GM12878 (cell line): ENCODE data around the gene ZNF213. TPM values are rescaled to one million over a fixed set of nuclear protein-coding genes. Genes with fewer than 3 reads are reported as not detected.

Experiments
- BCL3 ChIP-seq: IDR thresholded peaks from 2 replicates; pipeline ENCODE4 v1.6.1; 2011; ENCODE audit warnings: borderline replicate concordance, low read depth, mild to moderate bottlenecking, moderate library complexity, low read length; ENCODE audit not compliant: insufficient read depth, poor library complexity, severe bottlenecking
- BRCA1 ChIP-seq: IDR thresholded peaks from 2 replicates; pipeline ENCODE4 v1.6.1; 2011; ENCODE audit warnings: low read depth, low read length, improper control_type of control experiment
- CHD4 ChIP-seq: fragments of 200-600 bp; sonication (generic); IDR thresholded peaks from 2 replicates; pipeline ENCODE4 v1.6.1; 2016; ENCODE audit warnings: mild to moderate bottlenecking
- CREM ChIP-seq: IDR thresholded peaks from 2 replicates; pipeline ENCODE4 v1.6.1; 2014; ENCODE audit warnings: antibody characterized with exemption, low read depth
- DPF2 ChIP-seq: fragments of 450-650 bp; IDR thresholded peaks from 2 replicates; pipeline ENCODE4 v1.6.1; 2017; ENCODE audit warnings: mild to moderate bottlenecking
- HCFC1 ChIP-seq: fragments of 150-350 bp; IDR thresholded peaks from 2 replicates; pipeline ENCODE4 v1.6.1; 2014; ENCODE audit warnings: low read length
- MTA2 ChIP-seq: fragments of 450-650 bp; IDR thresholded peaks from 2 replicates; pipeline ENCODE4 v1.6.1; 2016; ENCODE audit warnings: low read depth, mild to moderate bottlenecking, moderate library complexity
- NBN ChIP-seq: fragments of 450-650 bp; IDR thresholded peaks from 2 replicates; pipeline ENCODE4 v1.6.1; 2016
- NFXL1 ChIP-seq: fragments of 450-650 bp; IDR thresholded peaks from 2 replicates; pipeline ENCODE4 v1.6.1; 2017; ENCODE audit warnings: antibody characterized with exemption, mild to moderate bottlenecking, borderline replicate concordance
- NR2C1 ChIP-seq: fragments of 450-650 bp; IDR thresholded peaks from 2 replicates; pipeline ENCODE4 v1.6.1; 2017; ENCODE audit warnings: antibody characterized with exemption, mild to moderate bottlenecking, moderate library complexity
- RCOR1 ChIP-seq: conservative IDR thresholded peaks from 2 replicates; pipeline ENCODE4 v1.6.1; 2012; ENCODE audit warnings: low read depth, low read length, improper control_type of control experiment
- RELA ChIP-seq: fragments of 450-650 bp; IDR thresholded peaks from 2 replicates; pipeline ENCODE4 v1.8.0; 2014; ENCODE audit warnings: borderline replicate concordance; ENCODE audit not compliant: partially characterized antibody
- SMC3 ChIP-seq: IDR thresholded peaks from 2 replicates; pipeline ENCODE4 v1.6.1; 2011; ENCODE audit warnings: low read length, improper control_type of control experiment, borderline replicate concordance
- YY1 ChIP-seq: IDR thresholded peaks from 2 replicates; pipeline ENCODE4 v1.6.1; 2011; ENCODE audit warnings: low read depth, mild to moderate bottlenecking, low read length
- ZBTB4 ChIP-seq: fragments of 450-650 bp; formaldehyde crosslinking; IDR thresholded peaks from 2 replicates; pipeline ENCODE4 v1.4.0; 2022; ENCODE audit warnings: mild to moderate bottlenecking, moderate library complexity
- ZNF207 ChIP-seq: fragments of 450-650 bp; IDR thresholded peaks from 2 replicates; pipeline ENCODE4 v1.6.1; 2014; ENCODE audit warnings: antibody characterized with exemption, mild to moderate bottlenecking, borderline replicate concordance
- ZNF274 ChIP-seq: IDR thresholded peaks from one replicate; pipeline ENCODE4 v1.8.0; 2011; ENCODE audit not compliant: insufficient read length, insufficient read depth
- ZZZ3 ChIP-seq: IDR thresholded peaks from 2 replicates; pipeline ENCODE4 v1.6.1; 2011; ENCODE audit warnings: low read depth; ENCODE audit not compliant: control insufficient read depth, insufficient read length
- polyA plus RNA-seq, 11 experiments: library from polyadenylated mRNA; depleted of rRNA in 4 of 11; unstranded in 6 of 11; stranded (reverse) in 5 of 11; fragments of >200 nt; fragmentation: Nextera tagmentation in 4 of 11; fragmentation: Illumina TruSeq in 1 of 11; extraction: Ambion mirVana in 4 of 11; extraction: Trizol in 1 of 11; gene quantifications; 1 replicate in 1 of 11; 2 replicates in 10 of 11; pipeline versions ENCODE4 v1.2.1 to v1.2.3, GENCODE V29; 2011 to 2016; ENCODE audit warnings: inconsistent platforms in 2 of 11, missing spikeins in 2 of 11, low read depth in 1 of 11
- total RNA-seq, 4 experiments: library from RNA; depleted of rRNA in 3 of 4; stranded (reverse); fragments of >200 nt in 3 of 4; fragmentation: Illumina TruSeq in 1 of 4; extraction: Trizol in 1 of 4; gene quantifications; 2 replicates each; pipeline versions ENCODE4 v1.2.1 to v1.2.3, GENCODE V29; 2013 to 2021
- TF ChIP-seq, protein P1 (sequence below): fragments of 450-650 bp; IDR thresholded peaks from 2 replicates; pipeline ENCODE4 v1.6.1; 2016; ENCODE audit warnings: mild to moderate bottlenecking
- TF ChIP-seq, protein P2 (sequence below): fragments of 450-650 bp; IDR thresholded peaks from 2 replicates; pipeline ENCODE4 v1.6.1; 2017; ENCODE audit warnings: antibody characterized with exemption, mild to moderate bottlenecking, moderate library complexity

ZNF213 gene
- total and polyA plus RNA-seq, 10 of the 15 experiments (the other 5 are each of a cell fraction or from before 2014, with no cell fraction given) = 0.53 to 9.4 (median 1.1) TPM

- TF ChIP-seq ZBTB4 (no peak), HCFC1 (peak; percentile 68), NFXL1 (no peak), BRCA1 (no peak), NR2C1 (peak; percentile 67), CREM (peak; percentile 78), DPF2 (peak; percentile 52; the same call in 1 of the 2 replicates), MTA2 (no peak), ZZZ3 (no peak), YY1 (peak; percentile 82), RCOR1 (0 out of 2 replicates have a peak, but pooled peaks have one; percentile 52), BCL3 (no peak), ZNF274 (no peak), SMC3 (no peak), RELA (no peak), ZNF207 (0 out of 2 replicates have a peak, but pooled peaks have one; percentile 67), CHD4 (no peak), NBN (peak; percentile 44; the same call in 1 of the 2 replicates)
- TF ChIP-seq, protein P1, sequence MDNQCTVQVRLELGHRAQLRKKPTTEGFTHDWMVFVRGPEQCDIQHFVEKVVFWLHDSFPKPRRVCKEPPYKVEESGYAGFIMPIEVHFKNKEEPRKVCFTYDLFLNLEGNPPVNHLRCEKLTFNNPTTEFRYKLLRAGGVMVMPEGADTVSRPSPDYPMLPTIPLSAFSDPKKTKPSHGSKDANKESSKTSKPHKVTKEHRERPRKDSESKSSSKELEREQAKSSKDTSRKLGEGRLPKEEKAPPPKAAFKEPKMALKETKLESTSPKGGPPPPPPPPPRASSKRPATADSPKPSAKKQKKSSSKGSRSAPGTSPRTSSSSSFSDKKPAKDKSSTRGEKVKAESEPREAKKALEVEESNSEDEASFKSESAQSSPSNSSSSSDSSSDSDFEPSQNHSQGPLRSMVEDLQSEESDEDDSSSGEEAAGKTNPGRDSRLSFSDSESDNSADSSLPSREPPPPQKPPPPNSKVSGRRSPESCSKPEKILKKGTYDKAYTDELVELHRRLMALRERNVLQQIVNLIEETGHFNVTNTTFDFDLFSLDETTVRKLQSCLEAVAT = no peak
- TF ChIP-seq, protein P2, sequence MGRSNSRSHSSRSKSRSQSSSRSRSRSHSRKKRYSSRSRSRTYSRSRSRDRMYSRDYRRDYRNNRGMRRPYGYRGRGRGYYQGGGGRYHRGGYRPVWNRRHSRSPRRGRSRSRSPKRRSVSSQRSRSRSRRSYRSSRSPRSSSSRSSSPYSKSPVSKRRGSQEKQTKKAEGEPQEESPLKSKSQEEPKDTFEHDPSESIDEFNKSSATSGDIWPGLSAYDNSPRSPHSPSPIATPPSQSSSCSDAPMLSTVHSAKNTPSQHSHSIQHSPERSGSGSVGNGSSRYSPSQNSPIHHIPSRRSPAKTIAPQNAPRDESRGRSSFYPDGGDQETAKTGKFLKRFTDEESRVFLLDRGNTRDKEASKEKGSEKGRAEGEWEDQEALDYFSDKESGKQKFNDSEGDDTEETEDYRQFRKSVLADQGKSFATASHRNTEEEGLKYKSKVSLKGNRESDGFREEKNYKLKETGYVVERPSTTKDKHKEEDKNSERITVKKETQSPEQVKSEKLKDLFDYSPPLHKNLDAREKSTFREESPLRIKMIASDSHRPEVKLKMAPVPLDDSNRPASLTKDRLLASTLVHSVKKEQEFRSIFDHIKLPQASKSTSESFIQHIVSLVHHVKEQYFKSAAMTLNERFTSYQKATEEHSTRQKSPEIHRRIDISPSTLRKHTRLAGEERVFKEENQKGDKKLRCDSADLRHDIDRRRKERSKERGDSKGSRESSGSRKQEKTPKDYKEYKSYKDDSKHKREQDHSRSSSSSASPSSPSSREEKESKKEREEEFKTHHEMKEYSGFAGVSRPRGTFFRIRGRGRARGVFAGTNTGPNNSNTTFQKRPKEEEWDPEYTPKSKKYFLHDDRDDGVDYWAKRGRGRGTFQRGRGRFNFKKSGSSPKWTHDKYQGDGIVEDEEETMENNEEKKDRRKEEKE = no peak
These were observed 28.5 kb upstream of the ZNF213 start (continued) for GRCh38 chr16:3106205-3106928.
